ENCODE measurements around the gene JARID2.

The JARID2 gene

GRCh38 chr6:15338476-15338875, 92.6 kb downstream of the JARID2 start:
- DNase-seq = no peak

GRCh38 chr6:15339081-15339480, 93.2 kb downstream of the JARID2 start:
- DNase-seq = no peak

GRCh38 chr6:15340105-15340601, 94.3 kb downstream of the JARID2 start:
- DNase-seq = no peak

- DNase-seq = no peak
These were observed 94.9 kb downstream of the JARID2 start for GRCh38 chr6:15340775-15341174.

- DNase-seq = no peak
These were observed 95.6 kb downstream of the JARID2 start for GRCh38 chr6:15341311-15342001.

GRCh38 chr6:15342114-15342513, 96.2 kb downstream of the JARID2 start:
- no peak for DNase-seq

- no peak for DNase-seq
These were observed 97.8 kb downstream of the JARID2 start for GRCh38 chr6:15343490-15344191.

GRCh38 chr6:15344192-15344519, 98.3 kb downstream of the JARID2 start:
- DNase-seq = no peak

GRCh38 chr6:15344831-15345230, 99.0 kb downstream of the JARID2 start:
- DNase-seq = no peak

GRCh38 chr6:15346315-15346714, 100.4 kb downstream of the JARID2 start:
- DNase-seq = no peak

- DNase-seq = no peak
These were observed 102.7 kb downstream of the JARID2 start for GRCh38 chr6:15348528-15348927.

- no peak for DNase-seq
These were observed 103.5 kb downstream of the JARID2 start for GRCh38 chr6:15349379-15349778.

GRCh38 chr6:15350386-15351083, 104.7 kb downstream of the JARID2 start:
- no peak for DNase-seq

GRCh38 chr6:15351631-15352030, 105.8 kb downstream of the JARID2 start:
- no peak for DNase-seq

GRCh38 chr6:15352220-15352619, 106.4 kb downstream of the JARID2 start:
- no peak for DNase-seq

GRCh38 chr6:15352845-15353244, 107.0 kb downstream of the JARID2 start:
- DNase-seq = no peak

- no peak for DNase-seq
These were observed 109.8 kb downstream of the JARID2 start for GRCh38 chr6:15355683-15356099.

GRCh38 chr6:15356179-15356578, 110.3 kb downstream of the JARID2 start:
- DNase-seq = no peak

- DNase-seq = no peak
These were observed 111.1 kb downstream of the JARID2 start for GRCh38 chr6:15356937-15357336.

- DNase-seq = no peak
These were observed 111.9 kb downstream of the JARID2 start for GRCh38 chr6:15357782-15358181.

- no peak for DNase-seq
These were observed 112.9 kb downstream of the JARID2 start for GRCh38 chr6:15358579-15359327.

GRCh38 chr6:15359335-15359862, 113.5 kb downstream of the JARID2 start:
- DNase-seq = no peak

- DNase-seq = no peak
These were observed 114.4 kb downstream of the JARID2 start for GRCh38 chr6:15360300-15360699.

All from RPMI8226 (cell line).